Stomach (tissue), 9 donors: Measurements from ENCODE around the gene NLK. TPM values are rescaled to one million over a fixed set of nuclear protein-coding genes. Genes with fewer than 3 reads are reported as not detected.
"Not testable (repeated sequence)": the region's sequence is repeated elsewhere in the genome, so short reads cannot be mapped to it uniquely, and the experiment has no call there.

Experiments used
- DNase-seq, 2 donors: peaks; one replicate each; pipeline versions ENCODE4 v3.0.0 to v3.0.0-alpha.2; 2013 to 2019
- H3K27ac ChIP-seq, 5 donors: fragments of 200-600 bp in 4 of 5; sonication (generic) in 4 of 5; one replicate each; pipeline ENCODE4 v1.5.1; 2013 to 2019; ENCODE audit warnings: mild to moderate bottlenecking in 1 of 5, moderate library complexity in 1 of 5
- H3K27me3 ChIP-seq, 3 donors: fragments of 200-600 bp; sonication (generic); one replicate each; pipeline ENCODE4 v1.5.1; 2017 to 2019; ENCODE audit warnings: mixed run types in 1 of 3
- H3K36me3 ChIP-seq, 4 donors: fragments of 200-600 bp; sonication (generic); 1 replicate in 3 of 4; 2 replicates in 1 of 4; pipeline ENCODE4 v1.5.1; 2016 to 2019
- H3K4me1 ChIP-seq, 4 donors: fragments of 200-600 bp; sonication (generic); one replicate each; pipeline ENCODE4 v1.5.1; 2016 to 2019
- H3K4me3 ChIP-seq, 4 donors: fragments of 200-600 bp; sonication (generic) in 3 of 4; one replicate each; pipeline ENCODE4 v1.5.1; 2016 to 2019; ENCODE audit warnings: mild to moderate bottlenecking in 1 of 4
- H3K9me3 ChIP-seq, 4 donors: fragments of 200-600 bp; sonication (generic); one replicate each; pipeline ENCODE4 v1.5.1; 2016 to 2019
- EP300 ChIP-seq: sonication (generic); formaldehyde crosslinking; IDR thresholded peaks from one replicate; pipeline ENCODE4 v1.6.1; 2017; ENCODE audit warnings: antibody characterized with exemption
- POLR2A ChIP-seq, 4 donors: fragments of 450-650 bp; IDR thresholded peaks; one replicate each; pipeline ENCODE4 v1.6.1; 2016; ENCODE audit warnings: antibody characterized with exemption in 4 of 4, control low read depth in 2 of 4, mild to moderate bottlenecking in 1 of 4, moderate library complexity in 1 of 4
- POLR2AphosphoS5 ChIP-seq, 3 donors: sonication (generic); formaldehyde crosslinking; IDR thresholded peaks; one replicate each; pipeline ENCODE4 v1.6.1; 2016; ENCODE audit warnings: antibody characterized with exemption in 3 of 3
- WGBS, 5 donors: extraction: QIAGEN DNeasy Blood & Tissue Kit in 3 of 5; methylation state at CpG; one replicate each; pipeline versions ENCODE4 v1.1.5 to v1.1.7; 2013 to 2018; 5-methylcytosine and 5-hydroxymethylcytosine counted together
- intact Hi-C: fragments of 100-400 bp; cut with DNase I; formaldehyde crosslinking; loops from one replicate; pipeline ENCODE4 v1.15.1; 2023; ENCODE audit warnings: low total_unique reads
- polyA plus RNA-seq, 3 donors: library from polyadenylated mRNA; stranded (reverse); fragments of 200-250 nt; gene quantifications; one replicate each; pipeline ENCODE4 v1.2.3, GENCODE V29; 2013
- total RNA-seq, 5 donors: library from RNA; depleted of rRNA; stranded (reverse); fragments of >200 nt; gene quantifications; one replicate each; pipeline versions ENCODE4 v1.1.0 to v1.2.3, GENCODE V29; 2014 to 2016
- TF ChIP-seq, protein P1 (sequence below), 7 experiments: fragments of 450-650 bp in 4 of 7; fragments of 200-600 bp in 3 of 7; sonication (generic) in 3 of 7; IDR thresholded peaks; one replicate each; pipeline ENCODE4 v1.5.1; 2016 to 2019; ENCODE audit warnings: antibody characterized with exemption in 7 of 7, control low read depth in 2 of 7, mild to moderate bottlenecking in 1 of 7
- donor health status: healthy with polysubstance abuse.
- donor health status: Bipolar disorder and iron deficiency.
- donor health status: healthy.

NLK gene
- total and polyA plus RNA-seq, 8 donors = 4.3 to 169 (median 14.7) TPM

DNA sequence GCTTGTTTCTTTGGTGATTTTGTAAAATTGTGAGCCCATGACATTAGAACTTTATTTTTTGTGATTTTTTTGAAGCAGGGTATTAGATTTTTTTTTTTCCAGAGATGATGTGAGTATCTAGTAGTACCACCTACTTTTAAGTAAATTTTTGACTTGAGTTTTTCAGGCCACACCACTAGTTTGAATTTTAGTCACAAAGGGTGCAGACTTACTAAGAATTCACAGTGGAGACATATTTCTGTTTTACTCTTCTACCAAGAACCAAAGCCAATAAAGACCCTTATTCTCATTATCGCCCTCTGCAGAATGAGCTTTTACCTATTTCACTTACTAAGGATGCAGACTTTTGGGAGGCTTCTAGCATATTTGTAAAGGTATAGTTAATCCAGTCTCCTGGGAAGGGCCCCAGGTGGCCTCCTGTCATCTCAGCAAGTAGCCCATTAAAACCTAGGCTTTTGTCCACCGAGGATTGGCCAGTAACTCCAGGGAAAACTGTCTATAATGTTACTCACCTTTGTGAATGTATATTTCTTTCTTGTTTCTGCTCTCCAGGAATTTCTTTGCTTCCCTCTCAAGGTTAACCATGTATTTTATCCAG lies 30.6 kb downstream of the NLK start:
- no peak for DNase-seq
- H3K4me3 ChIP-seq = no peak overlapping the region
- intact Hi-C loops = no loop called here
- peaks cover 3 to 15% (median 10%) of the 10 kb centered on the region in 4 donors for H3K9me3 ChIP-seq
- peaks cover 0 to 14% (median 3%) of the 10 kb centered on the region in 4 donors for H3K4me1 ChIP-seq
- WGBS, 5 donors = 84 to 95% (median 91%) methylated on average over 2 of the region's 2 CpGs
- H3K27me3 ChIP-seq = no peaks in the 10 kb centered on the region
- TF ChIP-seq, protein P1, sequence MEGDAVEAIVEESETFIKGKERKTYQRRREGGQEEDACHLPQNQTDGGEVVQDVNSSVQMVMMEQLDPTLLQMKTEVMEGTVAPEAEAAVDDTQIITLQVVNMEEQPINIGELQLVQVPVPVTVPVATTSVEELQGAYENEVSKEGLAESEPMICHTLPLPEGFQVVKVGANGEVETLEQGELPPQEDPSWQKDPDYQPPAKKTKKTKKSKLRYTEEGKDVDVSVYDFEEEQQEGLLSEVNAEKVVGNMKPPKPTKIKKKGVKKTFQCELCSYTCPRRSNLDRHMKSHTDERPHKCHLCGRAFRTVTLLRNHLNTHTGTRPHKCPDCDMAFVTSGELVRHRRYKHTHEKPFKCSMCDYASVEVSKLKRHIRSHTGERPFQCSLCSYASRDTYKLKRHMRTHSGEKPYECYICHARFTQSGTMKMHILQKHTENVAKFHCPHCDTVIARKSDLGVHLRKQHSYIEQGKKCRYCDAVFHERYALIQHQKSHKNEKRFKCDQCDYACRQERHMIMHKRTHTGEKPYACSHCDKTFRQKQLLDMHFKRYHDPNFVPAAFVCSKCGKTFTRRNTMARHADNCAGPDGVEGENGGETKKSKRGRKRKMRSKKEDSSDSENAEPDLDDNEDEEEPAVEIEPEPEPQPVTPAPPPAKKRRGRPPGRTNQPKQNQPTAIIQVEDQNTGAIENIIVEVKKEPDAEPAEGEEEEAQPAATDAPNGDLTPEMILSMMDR (IDR thresholded peaks at IDR 0.05) = no peak
- TF ChIP-seq POLR2AphosphoS5 (IDR thresholded peaks at IDR 0.05) = no peak
- H3K27ac ChIP-seq = no peak overlapping the region
- H3K36me3 ChIP-seq = peaks cover 0 to 15% (median 0%) of the 10 kb centered on the region in 4 donors

DNA sequence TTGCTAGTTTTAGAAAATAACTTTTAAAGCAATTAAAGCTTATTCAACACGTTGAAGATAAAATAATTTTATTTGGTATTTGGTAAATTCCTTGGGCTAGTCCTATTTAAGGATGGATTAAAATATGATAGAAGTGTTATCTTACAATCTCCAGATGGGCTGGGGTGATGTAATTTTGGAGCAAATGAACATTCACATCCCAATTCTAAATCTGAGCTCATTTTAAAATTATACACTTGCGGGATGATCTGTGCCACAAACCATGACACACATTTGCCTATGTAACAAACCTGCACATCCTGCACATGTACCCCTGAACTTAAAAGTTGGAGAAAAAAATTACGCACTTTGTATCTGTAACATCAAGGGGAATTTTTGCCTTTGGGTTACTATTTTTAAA lies 31.5 kb downstream of the NLK start:
- TF ChIP-seq EP300 = no peak
- TF ChIP-seq POLR2A (IDR thresholded peaks at IDR 0.05) = no peak
- TF ChIP-seq, protein P1 (IDR thresholded peaks at IDR 0.05) = no peak
- TF ChIP-seq POLR2AphosphoS5 (IDR thresholded peaks at IDR 0.05) = no peak
- Histone ChIP-seq H3K4me1 (peaks cover 0 to 23% (median 3%) of the 10 kb centered on the region in 4 donors), H3K4me3 (no peak overlapping the region), H3K27ac (no peak overlapping the region), H3K9me3 (peaks cover 3 to 15% (median 10%) of the 10 kb centered on the region in 4 donors), H3K27me3 (no peaks in the 10 kb centered on the region), H3K36me3 (peaks cover 0 to 15% (median 0%) of the 10 kb centered on the region in 4 donors)
- DNase-seq = no peak
- WGBS, 5 donors = 89 to 95% (median 93%) methylated on average over 3 of the region's 3 CpGs
- intact Hi-C loops = no loop called here

DNA sequence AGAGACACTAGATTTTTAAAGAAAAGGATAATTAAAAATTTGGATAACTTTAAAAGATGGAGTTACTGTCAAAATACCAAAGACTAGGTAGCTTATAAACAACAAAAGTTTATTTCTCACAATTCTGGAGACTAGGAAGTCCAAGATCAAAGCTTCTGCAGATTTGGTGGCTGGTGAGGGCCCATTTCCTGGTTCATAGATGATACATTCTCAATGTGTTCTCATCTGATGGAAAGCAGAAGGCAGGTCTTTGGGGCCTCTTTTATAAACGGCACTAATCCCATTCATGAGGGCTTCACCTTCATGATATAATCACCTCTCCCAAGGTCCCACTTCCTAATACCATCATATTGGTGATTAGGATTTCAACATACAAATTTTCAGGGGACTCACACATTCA lies 33.7 kb downstream of the NLK start:
- H3K27ac ChIP-seq = no peak overlapping the region
- no peaks in the 10 kb centered on the region for H3K27me3 ChIP-seq
- intact Hi-C loops = no loop called here
- peaks cover 0 to 33% (median 7%) of the 10 kb centered on the region in 4 donors for H3K4me1 ChIP-seq
- peaks cover 2 to 7% (median 5%) of the 10 kb centered on the region in 4 donors for H3K9me3 ChIP-seq
- 71 to 94% (median 85%) methylated on average over 1 of the region's 1 CpG for WGBS, 5 donors
- peaks cover 0 to 7% (median 0%) of the 10 kb centered on the region in 4 donors for H3K36me3 ChIP-seq
- no peak for DNase-seq
- no peak overlapping the region for H3K4me3 ChIP-seq
- TF ChIP-seq, protein P1 (IDR thresholded peaks at IDR 0.05) = no peak
- TF ChIP-seq POLR2AphosphoS5 (IDR thresholded peaks at IDR 0.05) = no peak
- TF ChIP-seq EP300 = no peak
- no peak for TF ChIP-seq POLR2A (IDR thresholded peaks at IDR 0.05)

DNA sequence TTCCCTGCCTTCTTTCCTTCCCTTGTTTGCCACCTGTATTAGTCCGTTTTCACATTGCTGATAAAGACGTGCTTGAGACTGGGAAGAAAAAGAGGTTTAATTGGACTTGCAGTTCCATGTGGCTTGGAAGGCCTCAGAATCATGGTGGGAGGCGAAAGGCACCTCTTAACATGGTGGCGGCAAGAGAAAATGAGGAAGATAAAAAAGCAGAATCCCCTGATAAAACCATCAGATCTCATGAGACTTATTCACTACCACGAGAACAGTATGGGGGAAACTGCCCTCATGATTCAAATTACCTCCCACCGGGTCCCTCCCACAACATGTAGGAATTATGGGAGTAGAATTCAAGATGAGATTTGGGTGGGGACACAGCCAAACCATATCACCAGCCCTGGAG lies 34.7 kb downstream of the NLK start:
- DNase-seq, H3K27me3 ChIP-seq, H3K4me3 ChIP-seq, H3K27ac ChIP-seq, intact Hi-C loops, H3K36me3 ChIP-seq, H3K9me3 ChIP-seq: not testable (repeated sequence)
- peaks cover 0 to 43% (median 16%) of the 10 kb centered on the region in 4 donors for H3K4me1 ChIP-seq
- 93 to 96% (median 93%) methylated on average over 6 of the region's 6 CpGs for WGBS, 5 donors
